ENCODE data around the gene TRIOBP. TPM values are rescaled to one million over a fixed set of nuclear protein-coding genes. Genes with fewer than 3 reads are reported as not detected.

Gene TRIOBP
- total RNA-seq, 1 donor from 2014 or later = 49.5 TPM

GRCh38 chr22:37822079-37822833 is 125.4 kb downstream of the TRIOBP start:
- no peak for DNase-seq (ENCODE audit: low spot score)
- Mint-ChIP-seq H3K27me3 (ENCODE audit: low read depth) (peaks cover 4% of the 10 kb centered on the region), H3K4me3 (ENCODE audit: unreplicated experiment) (no peak overlapping the region), H3K36me3 (ENCODE audit: low read depth) (peaks cover 3% of the 10 kb centered on the region), H3K9me3 (ENCODE audit: low read depth) (no peaks in the 10 kb centered on the region), H3K27ac (ENCODE audit: unreplicated experiment) (no peak overlapping the region), H3K4me1 (ENCODE audit: low read depth) (peaks cover 20% of the 10 kb centered on the region)
- TF ChIP-seq CTCF (IDR thresholded peaks at IDR 0.05) = no peak

GRCh38 chr22:37823134-37823985 is 126.5 kb downstream of the TRIOBP start, which contains the start of gene GALR3:
TSS of gene GALR3 (plus strand) at chr22:37823382. CDS start at chr22:37823407, 25 bp downstream.
- peaks cover 10% of the 10 kb centered on the region for H3K4me1 Mint-ChIP-seq (ENCODE audit: low read depth)
- no peaks in the 10 kb centered on the region for H3K9me3 Mint-ChIP-seq (ENCODE audit: low read depth)
- peaks cover 2% of the 10 kb centered on the region for H3K36me3 Mint-ChIP-seq (ENCODE audit: low read depth)
- no peak for DNase-seq (ENCODE audit: low spot score)
- H3K4me3 Mint-ChIP-seq (ENCODE audit: unreplicated experiment) = no peak within 1 kb of the TSS
- TF ChIP-seq CTCF (IDR thresholded peaks at IDR 0.05) = no peak
- no peak within 1 kb of the TSS for H3K27ac Mint-ChIP-seq (ENCODE audit: unreplicated experiment)
- H3K27me3 Mint-ChIP-seq (ENCODE audit: low read depth) = peaks cover 4% of the 10 kb centered on the region

- peak; percentile 95 for DNase-seq (ENCODE audit: low spot score)
- H3K27ac Mint-ChIP-seq (ENCODE audit: unreplicated experiment) = no peak overlapping the region
- H3K4me3 Mint-ChIP-seq (ENCODE audit: unreplicated experiment) = peak overlapping the region; percentile 60
Observed at GRCh38 chr22:37824674-37825641, 128.1 kb downstream of the TRIOBP start.

More at GRCh38 chr22:37824674-37825641, 128.1 kb downstream of the TRIOBP start:
- Mint-ChIP-seq H3K4me1 (ENCODE audit: low read depth) (peaks cover 9% of the 10 kb centered on the region), H3K27me3 (ENCODE audit: low read depth) (peaks cover 4% of the 10 kb centered on the region), H3K9me3 (ENCODE audit: low read depth) (no peaks in the 10 kb centered on the region), H3K36me3 (ENCODE audit: low read depth) (peaks cover 2% of the 10 kb centered on the region)
- TF ChIP-seq CTCF (IDR thresholded peaks at IDR 0.05) = peak; percentile 41

Other genes starting within 250 kb of the TRIOBP start
- 1.1 to 2.1 TPM (median 1.2 TPM) in 3 replicates for gene MFNG, start 210.7 kb upstream of the TRIOBP start, total RNA-seq
- gene CARD10, start 177.6 kb upstream of the TRIOBP start, total RNA-seq = 7.0 to 14.2 TPM (median 13.5 TPM) in 3 replicates
- 155 to 167 TPM (median 156 TPM) in 3 replicates for gene CDC42EP1, start 136.6 kb upstream of the TRIOBP start, total RNA-seq
- not detected in 3 replicates for gene LGALS2, start 117.0 kb upstream of the TRIOBP start, total RNA-seq
- gene GGA1, start 88.2 kb upstream of the TRIOBP start, total RNA-seq = 32.0 to 35.9 TPM (median 34.8 TPM) in 3 replicates
- 1.6 to 2.7 TPM (median 2.4 TPM) in 3 replicates for gene SH3BP1, start 57.4 kb upstream of the TRIOBP start, total RNA-seq
- 14.8 to 17.2 TPM (median 15.2 TPM) in 3 replicates for gene PDXP, start 38.3 kb upstream of the TRIOBP start, total RNA-seq
- gene LGALS1, start 21.4 kb upstream of the TRIOBP start, total RNA-seq = 1,066 to 2,807 TPM (median 2,760 TPM) in 3 replicates
- gene NOL12, start 10.7 kb upstream of the TRIOBP start, total RNA-seq = 12.1 to 18.7 TPM (median 12.8 TPM) in 3 replicates
- 23.1 to 24.8 TPM (median 23.6 TPM) in 3 replicates for gene GCAT, start 110.9 kb downstream of the TRIOBP start, total RNA-seq
- gene GALR3, start 126.3 kb downstream of the TRIOBP start, total RNA-seq = 0.37 to 0.41 TPM in 2 of 3 replicates, not detected in the other
- gene ANKRD54, start 147.3 kb downstream of the TRIOBP start, total RNA-seq = 17.6 to 17.8 TPM (median 17.7 TPM) in 3 replicates
- 312 to 325 TPM (median 323 TPM) in 3 replicates for gene EIF3L, start 152.4 kb downstream of the TRIOBP start, total RNA-seq
- gene MICALL1, start 209.2 kb downstream of the TRIOBP start, total RNA-seq = 50.3 to 65.5 TPM (median 58.6 TPM) in 3 replicates

All from chondrocyte (in vitro differentiated cells).